AML-193 (cell line): Measurements from ENCODE around the gene ST3GAL4.

Experiments used
- DNase-seq, 2 experiments: peaks; one replicate each; lab custom pipeline; 2025; lab: John Stamatoyannopoulos, UW

ST3GAL4 gene

GRCh38 chr11:126451211-126451802 is 95.8 kb downstream of the ST3GAL4 start:
- DNase-seq, result no peak

- DNase-seq, result no peak
Measured at GRCh38 chr11:126452241-126453101, 97.0 kb downstream of the ST3GAL4 start.

- DNase-seq, result no peak
Measured at GRCh38 chr11:126456089-126456488, 100.6 kb downstream of the ST3GAL4 start.

DNA sequence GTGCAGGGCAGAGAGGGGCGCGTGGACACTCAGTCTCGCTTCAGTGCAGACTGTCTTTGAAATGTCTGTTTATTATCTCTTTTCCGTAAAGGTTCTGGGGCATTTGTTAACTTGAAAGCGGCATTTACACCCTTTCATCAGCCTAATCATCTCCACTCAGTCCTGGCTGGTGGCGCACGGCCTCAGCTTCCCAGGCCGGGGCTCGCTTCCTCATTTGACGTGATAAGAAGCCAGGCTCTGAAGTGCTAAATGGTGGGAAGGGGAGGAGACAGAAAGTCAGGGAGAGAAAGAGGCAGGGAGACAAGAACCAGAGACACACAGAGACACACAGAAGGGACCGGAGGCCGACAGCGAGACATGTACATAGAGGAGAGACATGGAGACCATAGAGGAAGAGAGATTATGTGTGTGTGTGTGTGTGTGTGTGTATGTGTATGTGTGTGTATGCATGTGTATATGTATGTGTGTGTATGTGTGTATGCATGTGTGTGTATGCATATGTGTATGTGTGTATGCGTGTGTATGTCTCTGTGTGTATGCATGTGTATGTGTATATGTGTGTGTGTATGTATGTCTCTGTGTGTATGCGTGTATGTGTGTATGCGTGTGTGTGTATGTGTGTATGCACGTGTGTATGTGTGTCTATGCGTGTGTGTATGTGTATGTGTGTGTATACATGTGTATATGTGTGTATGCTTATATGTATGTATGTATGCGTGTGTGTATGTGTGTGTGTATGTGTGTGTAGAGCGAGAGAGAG is 101.5 kb downstream of the ST3GAL4 start:
- DNase-seq, result no peak

DNA sequence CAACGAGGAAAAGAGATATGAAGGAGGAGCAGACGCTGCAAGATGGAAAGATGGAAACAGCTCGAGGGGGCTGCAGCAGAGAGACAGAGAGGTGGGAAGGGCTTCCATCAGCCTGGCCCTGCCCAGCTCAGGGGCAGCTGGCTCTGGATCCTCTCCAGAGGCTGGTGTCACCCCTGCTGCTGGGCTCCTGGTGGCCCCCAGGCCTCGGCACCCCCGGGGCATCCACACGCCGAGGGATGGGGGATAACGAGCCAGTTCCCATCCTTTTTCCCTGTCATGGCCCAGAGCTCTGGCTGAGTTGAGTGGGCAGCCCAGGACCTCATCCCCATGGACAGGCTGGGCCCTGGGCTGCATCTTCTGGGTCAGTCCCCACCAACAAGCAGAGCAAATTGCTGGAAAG is 102.3 kb downstream of the ST3GAL4 start:
- no peak for DNase-seq

DNA sequence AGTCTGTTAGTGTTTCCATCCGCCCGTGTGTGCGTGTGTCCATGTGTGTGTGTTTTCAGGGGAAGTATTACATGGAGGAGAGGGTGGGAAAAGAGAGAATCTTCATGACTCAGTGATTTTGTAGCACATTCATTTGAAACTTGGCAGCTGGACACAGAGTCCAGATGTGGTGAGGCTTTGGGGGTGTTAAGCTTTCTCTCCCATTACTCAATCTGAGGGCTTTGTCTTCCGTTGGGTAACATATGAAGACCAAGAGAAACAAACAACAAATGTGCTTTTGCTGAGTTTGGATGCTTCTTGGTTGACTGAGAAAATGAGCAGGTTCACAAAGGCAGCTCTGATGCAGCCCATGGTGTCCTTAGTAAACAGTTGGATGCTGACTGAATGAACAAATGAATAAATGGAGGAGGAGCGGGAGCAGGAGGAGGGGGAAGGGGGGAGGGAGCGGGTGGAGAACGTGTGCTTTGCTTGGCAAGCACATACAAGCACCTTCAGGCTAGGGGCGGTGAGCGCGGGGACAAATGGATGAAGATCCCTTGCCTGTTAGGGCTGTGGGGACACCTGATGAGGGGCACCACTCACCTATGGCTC is 104.3 kb downstream of the ST3GAL4 start:
- no peak for DNase-seq

- DNase-seq, result no peak
Measured at GRCh38 chr11:126460417-126461095, 105.1 kb downstream of the ST3GAL4 start.

DNA sequence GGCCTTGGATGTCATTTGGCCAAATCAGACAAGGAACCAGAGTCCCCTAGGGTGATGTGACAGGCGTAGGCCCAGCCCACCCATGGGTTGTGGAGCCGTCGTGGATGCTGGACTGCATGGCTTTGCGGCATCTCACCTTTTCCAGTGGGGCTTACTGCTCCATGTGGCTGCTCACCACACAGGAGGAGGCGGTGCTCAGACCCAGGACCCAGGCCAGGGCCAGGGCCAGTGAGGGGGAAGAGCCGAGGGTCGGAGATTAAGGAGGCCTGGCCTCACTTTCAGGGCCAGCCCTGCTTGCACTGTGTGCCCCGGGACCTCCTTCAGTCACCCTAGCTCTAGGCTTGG is 105.6 kb downstream of the ST3GAL4 start:
- no peak for DNase-seq

DNA sequence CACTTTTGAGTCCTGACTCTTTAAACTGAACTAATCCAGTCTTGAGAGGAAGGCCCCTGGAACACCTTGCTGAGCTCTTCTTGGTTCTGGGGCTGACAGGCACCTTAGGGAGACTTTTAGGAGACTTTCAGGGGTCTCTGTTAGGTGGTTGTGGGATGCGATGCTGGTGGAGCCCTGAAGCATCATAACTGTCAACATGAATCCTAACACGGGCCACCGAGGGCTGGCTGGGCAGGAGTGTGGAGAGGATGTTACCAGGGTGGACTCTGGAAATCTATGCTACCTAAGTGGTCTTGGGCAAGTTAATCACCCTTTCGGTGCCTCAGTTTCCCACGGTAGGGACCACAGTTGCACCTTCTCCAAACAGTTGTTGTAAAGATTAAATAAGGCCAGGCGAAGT is 106.5 kb downstream of the ST3GAL4 start:
- no peak for DNase-seq

GRCh38 chr11:126462422-126462821 is 106.9 kb downstream of the ST3GAL4 start:
- no peak for DNase-seq
